GM18507 (cell line): ENCODE data around the gene ACVR1B.

ENCODE experiments used
- DNase-seq: peaks from one replicate; pipeline ENCODE4 v3.0.0; 2011; ENCODE audit warnings: low read depth; ENCODE audit not compliant: insufficient read length; ENCODE audit errors: extremely low spot score
- FAIRE-seq: peaks from 2 replicates; lab custom pipeline; 2011; peaks lifted over from hg19 to GRCh38; lab: Jason Lieb, UNC

Gene ACVR1B

DNA sequence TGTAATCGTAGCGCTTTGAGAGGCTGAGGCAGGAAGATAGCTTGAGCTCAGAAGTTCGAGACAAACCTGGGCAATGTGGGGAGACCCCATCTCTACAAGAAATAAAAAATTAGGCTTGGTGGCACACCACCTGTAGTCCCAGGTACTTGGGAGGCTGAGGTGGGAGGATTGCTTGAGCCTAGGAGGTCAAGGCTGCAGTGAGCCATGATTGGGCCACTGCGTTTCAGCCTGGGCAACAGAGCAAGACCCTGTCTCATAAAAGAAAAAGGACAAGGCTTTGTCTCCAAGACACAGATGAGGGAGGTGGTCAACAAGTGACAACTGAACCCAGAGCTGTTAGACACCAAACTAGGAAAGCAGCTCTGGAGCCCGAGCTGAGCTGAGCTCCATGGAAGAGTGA lies 40.7 kb downstream of the ACVR1B start:
- DNase-seq (no peak), FAIRE-seq (no peak)

DNA sequence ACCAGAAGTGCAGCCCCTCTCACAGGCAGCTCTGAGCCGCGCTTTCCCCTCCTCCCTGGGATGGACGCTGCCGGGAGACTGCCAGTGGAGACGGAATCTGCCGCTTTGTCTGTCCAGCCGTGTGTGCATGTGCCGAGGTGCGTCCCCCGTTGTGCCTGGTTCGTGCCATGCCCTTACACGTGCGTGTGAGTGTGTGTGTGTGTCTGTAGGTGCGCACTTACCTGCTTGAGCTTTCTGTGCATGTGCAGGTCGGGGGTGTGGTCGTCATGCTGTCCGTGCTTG lies 43.0 kb downstream of the ACVR1B start:
- no peak for DNase-seq
- FAIRE-seq = no peak

GRCh38 chr12:51994959-51995358 lies 43.5 kb downstream of the ACVR1B start:
- FAIRE-seq (no peak), DNase-seq (no peak)

DNA sequence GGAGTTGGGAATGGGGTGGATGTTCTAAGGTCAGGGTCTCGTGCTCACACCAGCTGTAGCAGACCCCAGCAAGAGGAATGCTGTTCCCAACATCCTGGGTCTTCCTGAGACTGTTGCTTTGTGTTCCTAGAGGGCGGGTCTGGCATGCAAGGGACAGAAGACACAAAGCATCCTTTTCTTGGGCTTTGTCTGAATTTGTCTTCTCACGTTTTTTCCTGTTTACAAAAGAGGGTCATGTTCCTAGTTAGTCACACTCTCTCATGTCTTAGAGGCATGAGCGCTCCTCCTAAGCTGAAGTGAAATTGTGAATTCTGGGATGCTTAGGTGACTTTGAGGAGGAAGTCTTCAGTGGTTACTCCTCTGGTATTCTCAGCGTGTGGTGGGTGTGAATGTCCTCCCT lies 45.6 kb downstream of the ACVR1B start:
- FAIRE-seq (no peak), DNase-seq (no peak)

- FAIRE-seq = no peak
- DNase-seq = no peak
These were observed 51.6 kb downstream of the ACVR1B start for GRCh38 chr12:52003016-52003550.

GRCh38 chr12:52003591-52003990 lies 52.1 kb downstream of the ACVR1B start:
- no peak for DNase-seq
- no peak for FAIRE-seq

DNA sequence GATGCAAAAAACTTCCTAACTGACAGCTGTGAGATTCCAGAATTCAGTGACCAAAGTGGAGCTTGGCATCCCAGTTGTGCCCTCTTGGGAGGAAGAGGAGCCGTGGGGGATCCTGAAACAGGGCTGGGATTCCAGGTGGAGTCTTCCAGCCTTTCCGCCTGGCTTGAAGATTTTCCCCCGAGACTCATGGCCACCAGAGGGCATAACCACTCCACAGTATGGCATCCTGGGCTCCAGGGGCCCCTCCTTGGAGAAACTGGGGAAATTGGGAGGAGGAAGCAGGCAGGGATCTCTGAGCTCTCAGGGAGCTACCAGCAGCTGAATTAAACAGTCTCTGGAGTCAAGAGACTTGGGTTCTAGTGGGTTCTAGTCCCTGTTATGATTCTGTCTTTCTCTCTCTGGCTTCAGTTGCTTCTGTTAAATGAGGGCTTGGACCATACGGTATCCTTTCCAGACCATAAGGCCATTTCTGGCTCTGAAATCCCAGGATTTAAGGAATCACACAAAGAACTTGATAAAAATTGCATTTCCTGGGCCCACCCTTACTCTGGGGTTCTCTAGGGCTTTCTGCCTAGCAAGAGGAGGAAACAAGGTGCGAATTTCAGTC lies 52.6 kb downstream of the ACVR1B start:
- FAIRE-seq = no peak
- DNase-seq = no peak

DNA sequence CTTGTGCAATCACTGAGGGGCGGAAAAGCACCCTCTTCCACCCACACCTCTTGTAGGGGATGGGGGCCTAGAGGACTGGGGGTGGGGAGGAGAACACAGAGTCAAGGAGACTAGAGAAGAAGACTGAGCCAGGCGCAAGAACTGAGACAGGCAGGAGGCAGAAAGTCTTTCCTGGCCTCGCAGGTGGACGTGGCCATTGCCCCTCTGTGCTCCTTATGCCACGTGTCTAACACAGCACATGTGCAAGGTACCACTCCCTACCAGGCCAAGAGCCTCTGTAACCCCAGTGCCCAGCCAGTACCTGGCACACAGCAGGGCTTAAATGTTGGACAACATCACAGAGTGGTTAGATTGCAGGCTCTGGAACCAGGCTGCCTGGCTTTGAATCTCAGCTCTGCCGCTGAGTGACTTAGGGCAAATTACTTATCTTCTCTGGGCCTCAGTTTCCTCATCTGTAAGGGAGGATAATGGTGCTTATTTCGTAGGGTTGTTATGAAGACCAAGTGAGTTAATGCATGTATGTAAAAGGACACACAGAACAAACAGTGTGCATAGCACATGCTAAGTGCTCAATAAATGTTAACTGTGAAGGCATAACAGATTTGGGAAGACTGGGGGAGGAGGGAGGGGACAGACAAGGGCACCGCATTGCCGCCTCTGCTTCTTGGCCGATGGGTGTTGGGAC lies 53.9 kb downstream of the ACVR1B start:
- DNase-seq (no peak), FAIRE-seq (no peak)

- FAIRE-seq = peak; percentile 76
- DNase-seq = peak; percentile 58
These were observed 54.6 kb downstream of the ACVR1B start for GRCh38 chr12:52005903-52006703.

DNA sequence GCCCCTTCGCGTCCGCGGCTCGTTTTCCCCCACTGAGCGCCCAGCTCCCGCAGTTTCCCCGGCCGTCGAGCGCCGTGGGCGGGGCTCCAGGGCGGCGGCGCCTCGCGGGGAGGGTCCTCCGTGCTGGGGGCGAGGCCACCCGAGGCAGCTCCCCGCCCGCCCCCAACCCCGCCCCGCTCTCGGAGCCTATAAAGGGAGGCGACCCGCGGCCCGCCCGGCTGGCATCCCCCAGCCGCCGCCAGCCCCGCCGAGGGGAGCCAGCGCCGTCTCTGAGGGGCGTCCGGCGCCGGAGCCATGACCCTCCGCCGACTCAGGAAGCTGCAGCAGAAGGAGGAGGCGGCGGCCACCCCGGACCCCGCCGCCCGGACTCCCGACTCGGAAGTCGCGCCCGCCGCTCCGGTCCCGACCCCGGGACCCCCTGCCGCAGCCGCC lies 55.2 kb downstream of the ACVR1B start, which contains the start of gene TAMALIN:
TAMALIN (plus strand) TSS at position 221 of the 432 bp plus-strand sequence; CDS start at position 295, 74 bp downstream.
- FAIRE-seq = no peak
- DNase-seq = no peak

DNA sequence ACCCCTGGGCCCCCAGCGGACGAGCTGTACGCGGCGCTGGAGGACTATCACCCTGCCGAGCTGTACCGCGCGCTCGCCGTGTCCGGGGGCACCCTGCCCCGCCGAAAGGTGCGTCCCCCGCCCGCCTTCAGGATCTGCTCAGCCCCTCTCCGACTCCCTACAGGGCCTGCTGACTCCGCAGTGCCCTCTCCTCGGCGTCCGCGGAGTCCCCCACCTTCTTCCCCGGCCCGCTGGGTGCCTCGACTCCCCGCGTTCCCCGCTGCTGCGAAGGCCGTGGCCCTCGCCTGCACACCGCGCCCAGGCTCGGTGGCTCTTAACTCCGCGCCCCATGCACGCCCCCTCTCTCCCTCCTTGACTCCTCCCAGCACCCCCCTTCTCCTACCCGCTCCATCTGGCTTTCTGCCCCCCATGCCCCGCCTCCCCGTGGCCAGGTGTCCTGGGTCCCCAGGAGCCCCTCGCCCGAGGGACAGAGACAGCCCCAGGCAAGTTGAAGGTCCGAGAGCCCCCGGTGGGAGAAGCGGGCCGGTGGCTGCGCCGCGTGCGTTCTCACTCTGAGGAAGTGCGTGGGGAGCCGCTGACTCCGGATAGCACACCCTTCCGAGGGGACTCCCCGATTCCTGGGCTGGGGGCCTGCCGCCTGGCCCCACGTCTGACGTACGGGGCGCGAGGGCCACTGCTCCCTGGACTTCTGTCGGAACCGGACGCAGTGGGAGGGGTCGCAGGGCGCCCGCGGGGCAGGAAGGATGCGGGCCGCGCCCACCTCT lies 55.8 kb downstream of the ACVR1B start:
- no peak for DNase-seq
- FAIRE-seq = no peak

DNA sequence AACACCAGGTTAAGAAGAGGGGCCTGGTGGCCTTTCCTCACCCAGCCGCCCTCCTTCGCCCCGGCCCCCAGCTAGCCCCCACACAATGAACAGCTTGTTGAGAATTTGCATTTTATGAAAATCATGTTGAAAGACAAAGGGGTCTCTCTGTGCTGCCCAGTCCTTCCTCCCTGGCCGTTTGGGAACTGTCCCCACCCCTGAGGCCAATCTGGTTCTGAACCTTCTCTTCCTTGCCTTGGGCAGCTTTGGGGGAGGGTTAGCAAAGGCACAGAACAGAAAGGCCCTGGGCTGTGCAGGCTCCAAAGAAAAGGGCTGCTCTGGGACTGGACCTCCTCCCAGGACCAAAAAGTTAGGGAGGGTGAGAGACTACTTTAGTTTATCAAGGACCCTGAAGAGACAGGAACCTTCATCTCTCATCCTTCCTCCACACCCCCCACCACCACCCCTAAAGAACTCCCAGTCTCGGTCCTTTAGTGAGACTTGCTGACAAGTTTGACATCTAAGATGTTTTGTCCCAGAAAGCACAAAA lies 56.5 kb downstream of the ACVR1B start:
- DNase-seq (no peak), FAIRE-seq (no peak)

DNA sequence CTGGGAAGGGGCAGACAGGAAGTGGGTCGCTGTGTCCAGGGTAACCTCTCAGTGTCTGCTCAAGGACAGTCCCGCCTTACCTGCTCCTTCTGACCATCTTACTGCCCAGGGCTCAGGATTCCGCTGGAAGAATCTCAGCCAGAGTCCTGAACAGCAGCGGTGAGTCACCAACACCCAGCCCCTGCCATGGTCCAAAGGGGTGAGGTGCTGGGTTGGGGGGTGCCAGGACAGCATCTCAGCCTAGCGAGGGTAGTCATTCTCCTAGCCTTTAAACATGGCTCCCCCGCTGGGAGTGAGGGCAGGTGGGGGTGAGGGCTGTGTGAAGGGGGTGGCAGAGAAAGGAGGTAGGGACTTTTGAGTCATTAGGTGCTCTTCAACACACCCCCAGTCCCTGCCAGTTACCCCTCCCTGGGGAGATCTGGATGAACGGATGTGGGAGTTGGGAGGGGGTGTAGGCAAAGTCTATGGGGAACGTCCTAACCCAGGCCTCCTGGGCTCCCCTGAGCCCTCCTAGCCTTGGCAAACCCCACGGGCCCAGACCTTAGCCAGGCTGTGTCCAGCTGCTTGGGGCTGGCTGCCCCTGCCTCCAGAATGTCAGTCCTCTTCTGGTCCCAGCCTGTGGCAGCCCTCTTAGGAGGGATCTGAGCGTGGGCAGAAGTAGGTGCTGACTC lies 57.7 kb downstream of the ACVR1B start:
- FAIRE-seq (no peak), DNase-seq (no peak)

GRCh38 chr12:52010152-52010622 lies 58.7 kb downstream of the ACVR1B start:
- DNase-seq = no peak
- FAIRE-seq = no peak

DNA sequence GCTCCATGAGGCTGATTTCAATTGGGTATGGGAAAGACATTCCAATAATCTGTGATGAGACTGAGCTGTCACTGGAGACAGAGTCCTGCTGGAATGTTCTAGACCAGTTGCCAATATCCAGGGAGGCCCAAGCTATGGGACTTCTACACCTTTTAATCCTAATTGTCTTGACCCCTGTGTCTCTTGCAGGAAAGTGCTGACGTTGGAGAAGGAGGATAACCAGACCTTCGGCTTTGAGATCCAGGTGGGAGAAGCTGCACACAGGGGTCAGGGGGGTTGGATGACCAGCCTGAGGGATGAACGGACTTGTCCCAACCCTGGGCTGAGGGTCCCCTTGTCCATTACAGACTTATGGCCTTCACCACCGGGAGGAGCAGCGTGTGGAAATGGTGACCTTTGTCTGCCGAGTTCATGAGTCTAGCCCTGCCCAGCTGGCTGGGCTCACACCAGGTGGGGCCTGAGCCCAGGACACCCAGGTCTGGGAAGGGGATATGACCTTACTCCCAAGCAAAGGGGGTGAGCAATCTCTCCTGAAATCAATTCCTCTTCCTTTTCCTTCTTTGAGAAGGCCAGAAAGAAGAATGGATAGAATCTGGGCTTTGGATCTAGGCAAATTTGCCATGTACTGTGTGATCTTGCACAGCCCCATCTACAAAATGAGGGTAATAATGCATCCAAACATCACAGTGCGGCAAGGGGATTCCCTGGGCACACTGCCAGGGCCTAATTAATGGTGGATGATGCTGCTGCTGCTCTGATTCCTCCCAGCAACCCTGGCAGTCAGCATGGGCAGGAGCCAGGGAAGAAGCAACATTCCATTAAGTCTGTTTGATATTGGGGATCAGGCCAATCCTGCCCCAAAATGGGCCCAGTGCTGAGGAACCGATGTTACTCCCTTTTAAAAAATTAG lies 59.4 kb downstream of the ACVR1B start:
- no peak for FAIRE-seq
- no peak for DNase-seq

- DNase-seq = no peak
- FAIRE-seq = no peak
These were observed 60.2 kb downstream of the ACVR1B start for GRCh38 chr12:52011602-52012214.

DNA sequence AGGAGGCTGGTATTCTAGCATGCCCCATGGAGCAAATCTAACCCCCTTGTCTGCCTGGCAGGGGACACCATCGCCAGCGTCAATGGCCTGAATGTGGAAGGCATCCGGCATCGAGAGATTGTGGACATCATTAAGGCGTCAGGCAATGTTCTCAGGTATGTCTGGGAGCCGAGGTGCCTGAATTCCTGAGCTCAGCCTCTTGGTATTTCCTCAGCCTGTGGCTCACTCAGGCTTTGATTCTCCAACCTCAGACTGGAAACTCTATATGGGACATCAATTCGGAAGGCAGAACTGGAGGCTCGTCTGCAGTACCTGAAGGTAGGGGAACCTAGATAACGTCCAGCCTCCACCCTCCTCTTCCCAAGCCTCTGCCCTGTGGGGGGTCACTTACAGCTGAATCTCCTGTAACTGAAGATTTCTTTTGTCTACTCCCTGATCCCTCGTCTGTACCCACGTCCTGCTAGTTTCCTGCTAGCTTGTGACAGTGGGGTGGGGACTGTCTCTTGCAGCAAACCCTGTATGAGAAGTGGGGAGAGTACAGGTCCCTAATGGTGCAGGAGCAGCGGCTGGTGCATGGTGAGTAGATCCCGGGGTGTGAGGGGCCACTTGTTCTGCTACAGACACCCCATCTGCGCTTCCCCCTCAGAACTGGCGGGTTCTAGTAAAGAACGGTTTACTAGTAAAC lies 62.3 kb downstream of the ACVR1B start:
- no peak for FAIRE-seq
- no peak for DNase-seq
